GM12878 (cell line): Measurements from ENCODE around the gene MAP3K7CL. TPM values are rescaled to one million over a fixed set of nuclear protein-coding genes. Genes with fewer than 3 reads are reported as not detected.

Experiments
- ATAC-seq: fragments of 200-7000 bp; cut with Tn5 transposase; 3 replicates; pipeline ENCODE4 v1.9.1; 2020; ENCODE audit warnings: mild to moderate bottlenecking, moderate library complexity
- BruUV-seq: library from RNA; stranded (reverse); fragments of 400-500 nt; replicated peaks from 2 replicates; lab custom pipeline; 2021; lab: Mats Ljungman, UMichigan
- CTCF ChIA-PET: fragments of 300-600 bp; sonication (Branson Sonifier 250); formaldehyde crosslinking; extraction: SDS; loops from one replicate; lab custom pipeline; 2021; ENCODE audit warnings: inconsistent platforms; lab: Yijun Ruan, JAX
- POLR2A ChIA-PET: fragments of 350-600 bp; formaldehyde crosslinking; extraction: SDS; loops from one replicate; lab custom pipeline; 2021; ENCODE audit warnings: inconsistent platforms; lab: Charles Lee
- RAD21 ChIA-PET: fragments of 300-600 bp; sonication (Branson Sonifier 250); formaldehyde crosslinking; loops from one replicate; lab custom pipeline; 2023; ENCODE audit warnings: antibody characterized with exemption; ENCODE audit not compliant: unreplicated experiment; lab: Charles Lee
- SMC1A ChIA-PET: fragments of 300-600 bp; sonication (Branson Sonifier 250); formaldehyde crosslinking; loops from one replicate; lab custom pipeline; 2023; ENCODE audit not compliant: unreplicated experiment, uncharacterized antibody; lab: Charles Lee
- DNase-seq: peaks from one replicate; pipeline ENCODE4 v3.0.0-alpha.2; 2011; ENCODE audit warnings: low read depth, low spot score
- FAIRE-seq: peaks from 3 replicates; lab custom pipeline; 2011; peaks lifted over from hg19 to GRCh38; lab: Jason Lieb, UNC
- H2AFZ ChIP-seq: 2 replicates; pipeline ENCODE4 v1.6.0; 2011; ENCODE audit warnings: low read depth, low read length, control low read depth; ENCODE audit not compliant: control insufficient read depth
- H3K27ac ChIP-seq: 2 replicates; pipeline ENCODE4 v1.5.1; 2011; ENCODE audit warnings: control low read depth; ENCODE audit not compliant: control insufficient read depth, insufficient read depth
- H3K27me3 ChIP-seq, 2 experiments: replicated peaks in 1 of 2; 2 replicates each; pipeline versions ENCODE4 v1.6.0 to v1.6.1; 2011; ENCODE audit warnings: low read length in 1 of 2; ENCODE audit not compliant: control insufficient read depth in 2 of 2, insufficient read depth in 2 of 2
- H3K36me3 ChIP-seq, 2 experiments: 2 replicates each; pipeline ENCODE4 v1.5.1; 2011; ENCODE audit warnings: low read length in 1 of 2; ENCODE audit not compliant: control insufficient read depth in 2 of 2, insufficient read depth in 2 of 2
- H3K4me1 ChIP-seq: 2 replicates; pipeline ENCODE4 v1.6.1; 2011; ENCODE audit warnings: mild to moderate bottlenecking, low read length, moderate library complexity, mixed read lengths; ENCODE audit not compliant: control insufficient read depth, insufficient read depth
- H3K4me2 ChIP-seq: 2 replicates; pipeline ENCODE4 v1.6.0; 2011; ENCODE audit warnings: control low read depth; ENCODE audit not compliant: control insufficient read depth, insufficient read depth
- H3K4me3 ChIP-seq: fragments of 200-600 bp; sonication (generic); 2 replicates; pipeline ENCODE4 v1.5.1; 2016
- H3K79me2 ChIP-seq: 2 replicates; pipeline ENCODE4 v1.6.0; 2011; ENCODE audit warnings: low read length; ENCODE audit not compliant: control insufficient read depth, insufficient read depth
- H3K9ac ChIP-seq: 2 replicates; pipeline ENCODE4 v1.8.0; 2011; ENCODE audit warnings: low read length, control low read depth, mixed read lengths; ENCODE audit not compliant: control insufficient read depth, insufficient read depth
- H3K9me3 ChIP-seq: replicated peaks from 3 replicates; pipeline ENCODE4 v1.5.1; 2011; ENCODE audit warnings: mild to moderate bottlenecking, low read length; ENCODE audit not compliant: control insufficient read depth, insufficient read depth
- H4K20me1 ChIP-seq: 2 replicates; pipeline ENCODE4 v1.6.0; 2011; ENCODE audit not compliant: control insufficient read depth, insufficient read depth
- CHD2 ChIP-seq: IDR thresholded peaks from 2 replicates; pipeline ENCODE4 v1.6.1; 2011; ENCODE audit warnings: low read depth, low read length, improper control_type of control experiment, borderline replicate concordance
- EP300 ChIP-seq, 2 experiments: fragments of 150-350 bp in 1 of 2; IDR thresholded peaks; 2 replicates each; pipeline ENCODE4 v1.6.1; 2011 to 2012; ENCODE audit warnings: low read depth in 2 of 2, low read length in 2 of 2, borderline replicate concordance in 1 of 2, improper control_type of control experiment in 1 of 2, inconsistent platforms in 1 of 2; ENCODE audit not compliant: control insufficient read depth in 1 of 2
- ETV6 ChIP-seq, 2 experiments: fragments of 450-650 bp in 1 of 2; IDR thresholded peaks in 1 of 2; conservative IDR thresholded peaks in 1 of 2; 2 replicates each; pipeline ENCODE4 v1.6.1; 2014; ENCODE audit warnings: antibody characterized with exemption in 1 of 2, borderline replicate concordance in 1 of 2, low read depth in 1 of 2, mild to moderate bottlenecking in 1 of 2, moderate library complexity in 1 of 2
- IRF4 ChIP-seq: IDR thresholded peaks from 2 replicates; pipeline ENCODE4 v1.6.1; 2011; ENCODE audit warnings: low read depth, low read length
- JUND ChIP-seq: IDR thresholded peaks from 2 replicates; pipeline ENCODE4 v1.6.1; 2012; ENCODE audit warnings: low read depth, mild to moderate bottlenecking, low read length, improper control_type of control experiment, moderate library complexity
- MYC ChIP-seq: IDR thresholded peaks from 2 replicates; pipeline ENCODE4 v1.6.1; 2011; ENCODE audit warnings: mild to moderate bottlenecking, low read length, moderate library complexity, inconsistent platforms; ENCODE audit not compliant: insufficient read depth, insufficient replicate concordance, insufficient read length, severe bottlenecking
- NRF1 ChIP-seq: conservative IDR thresholded peaks from 2 replicates; pipeline ENCODE4 v1.6.1; 2011; ENCODE audit warnings: mild to moderate bottlenecking, low read depth, low read length, improper control_type of control experiment
- PAX8 ChIP-seq: fragments of 450-650 bp; IDR thresholded peaks from 2 replicates; pipeline ENCODE4 v1.6.1; 2017; ENCODE audit warnings: mild to moderate bottlenecking, moderate library complexity
- RBBP5 ChIP-seq: fragments of 200-600 bp; sonication (generic); conservative IDR thresholded peaks from 2 replicates; pipeline ENCODE4 v1.6.1; 2016
- SIN3A ChIP-seq: IDR thresholded peaks from 2 replicates; pipeline ENCODE4 v1.6.1; 2012; ENCODE audit warnings: low read depth, low read length, improper control_type of control experiment
- STAT3 ChIP-seq: IDR thresholded peaks from 2 replicates; pipeline ENCODE4 v1.6.1; 2011; ENCODE audit warnings: low read depth, low read length, improper control_type of control experiment
- TARDBP ChIP-seq: IDR thresholded peaks from 2 replicates; pipeline ENCODE4 v1.6.1; 2016; ENCODE audit warnings: borderline replicate concordance
- YY1 ChIP-seq: IDR thresholded peaks from 2 replicates; pipeline ENCODE4 v1.6.1; 2011; ENCODE audit warnings: low read depth, mild to moderate bottlenecking, low read length
- ZNF622 ChIP-seq: fragments of 450-650 bp; IDR thresholded peaks from 2 replicates; pipeline ENCODE4 v1.6.1; 2017; ENCODE audit warnings: mild to moderate bottlenecking, inconsistent platforms
- WGBS: methylation state at CpG from one replicate; pipeline ENCODE4 v1.1.6; 2016; ENCODE audit warnings: low lambda C conversion rate; ENCODE audit not compliant: insufficient replicate concordance, insufficient coverage; ENCODE audit errors: missing lambda C conversion rate; 5-methylcytosine and 5-hydroxymethylcytosine counted together
- in situ Hi-C: fragments of 300-500 bp; cut with MboI; formaldehyde crosslinking; loops from 9 replicates; pipeline ENCODE4 v1.14.3; 2018; ENCODE audit warnings: mixed read lengths
- intact Hi-C: fragments of 100-400 bp; cut with micrococcal nuclease; formaldehyde crosslinking; loops from one replicate; pipeline ENCODE4 v1.14.2; 2022; ENCODE audit not compliant: unreplicated experiment
- polyA plus RNA-seq, 11 experiments: library from polyadenylated mRNA; depleted of rRNA in 4 of 11; unstranded in 6 of 11; stranded (reverse) in 5 of 11; fragments of >200 nt; fragmentation: Nextera tagmentation in 4 of 11; fragmentation: Illumina TruSeq in 1 of 11; extraction: Ambion mirVana in 4 of 11; extraction: Trizol in 1 of 11; gene quantifications; 1 replicate in 1 of 11; 2 replicates in 10 of 11; pipeline versions ENCODE4 v1.2.1 to v1.2.3, GENCODE V29; 2011 to 2016; ENCODE audit warnings: inconsistent platforms in 2 of 11, missing spikeins in 2 of 11, low read depth in 1 of 11
- total RNA-seq, 4 experiments: library from RNA; depleted of rRNA in 3 of 4; stranded (reverse); fragments of >200 nt in 3 of 4; fragmentation: Illumina TruSeq in 1 of 4; extraction: Trizol in 1 of 4; gene quantifications; 2 replicates each; pipeline versions ENCODE4 v1.2.1 to v1.2.3, GENCODE V29; 2013 to 2021
- TF ChIP-seq, protein P1 (sequence below): IDR thresholded peaks from 2 replicates; pipeline ENCODE4 v1.6.1; 2012; ENCODE audit warnings: mild to moderate bottlenecking, low read depth, low read length

The MAP3K7CL gene
- total and polyA plus RNA-seq, 10 of the 15 experiments (the other 5 are each of a cell fraction or from before 2014, with no cell fraction given): 3.2 to 19.7 (median 6.6) TPM

DNA sequence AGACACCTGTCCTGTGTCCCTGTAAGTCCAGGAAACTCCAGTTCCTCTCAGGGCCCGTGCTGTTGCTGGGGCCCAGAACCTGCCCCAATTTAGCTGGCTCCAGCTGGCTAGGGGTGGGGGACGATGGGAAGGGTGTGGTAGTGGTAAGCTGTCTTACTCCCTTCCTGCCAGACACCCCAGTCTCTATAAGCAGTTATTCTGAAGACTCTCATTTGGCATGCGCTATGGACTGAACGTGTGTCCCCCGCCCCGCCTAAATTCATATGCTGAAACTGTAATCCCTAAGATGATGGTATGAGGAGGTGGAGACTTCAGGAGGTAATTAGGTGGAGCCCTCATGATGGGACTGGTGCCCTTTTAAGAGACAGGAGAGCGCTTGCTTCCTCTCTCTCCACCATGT is 82.0 kb downstream of the MAP3K7CL start (continued):
- TF ChIP-seq, protein P1, sequence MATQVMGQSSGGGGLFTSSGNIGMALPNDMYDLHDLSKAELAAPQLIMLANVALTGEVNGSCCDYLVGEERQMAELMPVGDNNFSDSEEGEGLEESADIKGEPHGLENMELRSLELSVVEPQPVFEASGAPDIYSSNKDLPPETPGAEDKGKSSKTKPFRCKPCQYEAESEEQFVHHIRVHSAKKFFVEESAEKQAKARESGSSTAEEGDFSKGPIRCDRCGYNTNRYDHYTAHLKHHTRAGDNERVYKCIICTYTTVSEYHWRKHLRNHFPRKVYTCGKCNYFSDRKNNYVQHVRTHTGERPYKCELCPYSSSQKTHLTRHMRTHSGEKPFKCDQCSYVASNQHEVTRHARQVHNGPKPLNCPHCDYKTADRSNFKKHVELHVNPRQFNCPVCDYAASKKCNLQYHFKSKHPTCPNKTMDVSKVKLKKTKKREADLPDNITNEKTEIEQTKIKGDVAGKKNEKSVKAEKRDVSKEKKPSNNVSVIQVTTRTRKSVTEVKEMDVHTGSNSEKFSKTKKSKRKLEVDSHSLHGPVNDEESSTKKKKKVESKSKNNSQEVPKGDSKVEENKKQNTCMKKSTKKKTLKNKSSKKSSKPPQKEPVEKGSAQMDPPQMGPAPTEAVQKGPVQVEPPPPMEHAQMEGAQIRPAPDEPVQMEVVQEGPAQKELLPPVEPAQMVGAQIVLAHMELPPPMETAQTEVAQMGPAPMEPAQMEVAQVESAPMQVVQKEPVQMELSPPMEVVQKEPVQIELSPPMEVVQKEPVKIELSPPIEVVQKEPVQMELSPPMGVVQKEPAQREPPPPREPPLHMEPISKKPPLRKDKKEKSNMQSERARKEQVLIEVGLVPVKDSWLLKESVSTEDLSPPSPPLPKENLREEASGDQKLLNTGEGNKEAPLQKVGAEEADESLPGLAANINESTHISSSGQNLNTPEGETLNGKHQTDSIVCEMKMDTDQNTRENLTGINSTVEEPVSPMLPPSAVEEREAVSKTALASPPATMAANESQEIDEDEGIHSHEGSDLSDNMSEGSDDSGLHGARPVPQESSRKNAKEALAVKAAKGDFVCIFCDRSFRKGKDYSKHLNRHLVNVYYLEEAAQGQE: no peak

DNA sequence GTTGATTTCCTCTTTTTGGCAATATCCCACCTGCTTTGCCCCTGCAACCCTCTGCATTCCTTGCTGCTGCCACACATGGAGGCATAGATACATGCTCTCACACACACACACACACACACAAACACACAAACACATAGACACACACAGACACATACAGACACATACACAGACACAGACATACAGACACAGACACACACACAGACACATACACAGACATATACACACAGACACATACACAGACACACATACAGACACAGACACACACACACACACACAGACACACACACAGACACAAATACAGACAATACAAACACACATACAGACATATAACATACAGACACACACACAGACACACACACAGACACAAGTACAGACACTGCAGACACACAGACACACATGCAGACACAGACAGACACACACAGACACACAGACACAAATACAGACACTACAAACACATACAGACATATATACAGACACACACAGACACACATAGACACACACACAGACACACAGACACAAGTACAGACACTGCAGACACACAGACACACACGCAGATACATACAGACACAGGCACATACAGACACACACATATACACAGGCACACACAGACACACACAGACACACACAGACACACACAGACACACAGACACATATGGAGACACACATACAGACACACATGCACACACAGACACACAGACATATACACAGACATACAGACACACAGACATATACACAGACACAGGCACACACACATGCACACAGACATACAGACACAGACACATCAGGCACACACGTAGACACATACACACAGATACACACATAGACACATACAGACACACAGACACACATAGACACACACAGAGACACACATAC is 83.3 kb downstream of the MAP3K7CL start:
- ChIA-PET RAD21 (no interaction called here), SMC1A (no interaction called here), CTCF (no interaction called here), POLR2A (no interaction called here)
- H4K20me1 ChIP-seq: no peaks in the 10 kb centered on the region
- no peaks in the 10 kb centered on the region for H3K79me2 ChIP-seq
- H3K27me3 ChIP-seq: no peaks in the 10 kb centered on the region
- ATAC-seq: no peak; the same call in 1 of the 3 replicates
- in situ Hi-C loops (no loop called here), intact Hi-C loops (no loop called here)
- H2AFZ ChIP-seq: no peak overlapping the region
- no peaks in the 10 kb centered on the region; a peak in 1 of 4 replicates for H3K36me3 ChIP-seq
- FAIRE-seq: no peak
- no peak overlapping the region for H3K27ac ChIP-seq
- H3K9ac ChIP-seq: no peak overlapping the region
- H3K9me3 ChIP-seq: no peaks in the 10 kb centered on the region
- 34% methylated on average over 2 of the region's 2 CpGs for WGBS
- no peak overlapping the region for H3K4me2 ChIP-seq
- H3K4me3 ChIP-seq: no peak overlapping the region
- DNase-seq: no peak
- no TSS peak for BruUV-seq
- H3K4me1 ChIP-seq: peaks cover 5% of the 10 kb centered on the region
- no peak for TF ChIP-seq STAT3
- TF ChIP-seq NRF1: no peak
- no peak for TF ChIP-seq PAX8
- no peak for TF ChIP-seq CHD2
- TF ChIP-seq RBBP5: no peak
- TF ChIP-seq ETV6 (conservative IDR thresholded peaks at IDR 0.05 in 1 of 2, IDR thresholded peaks at IDR 0.05 in 1 of 2; ENCODE audit: borderline replicate concordance in 1 of 2, low read depth in 1 of 2): no peak
- TF ChIP-seq IRF4: no peak
- no peak for TF ChIP-seq MYC
- no peak for TF ChIP-seq EP300 (IDR thresholded peaks at IDR 0.05; ENCODE audit: borderline replicate concordance in 1 of 2, control insufficient read depth in 1 of 2, low read depth in 2 of 2, low read length in 2 of 2)
- TF ChIP-seq TARDBP: no peak
- TF ChIP-seq YY1: no peak
- TF ChIP-seq SIN3A: no peak
- no peak for TF ChIP-seq ZNF622
- TF ChIP-seq JUND: no peak
- TF ChIP-seq, protein P1: no peak
